WTC11 (cell line): ENCODE data around the gene CCSER1. TPM values are rescaled to one million over a fixed set of nuclear protein-coding genes. Genes with fewer than 3 reads are reported as not detected.
"Not testable (repeated sequence)": the region's sequence is repeated elsewhere in the genome, so short reads cannot be mapped to it uniquely, and the experiment has no call there.

Experiments used
- ATAC-seq: fragments of 200-7000 bp; cut with Tn5 transposase; 2 replicates; pipeline ENCODE4 v1.10.0; 2021; ENCODE audit warnings: mild to moderate bottlenecking, moderate library complexity
- CTCF ChIA-PET: fragments of 300-600 bp; sonication (Branson Sonifier 250); formaldehyde crosslinking; loops from one replicate; lab custom pipeline; 2021; ENCODE audit warnings: antibody characterized with exemption; lab: Charles Lee
- POLR2A ChIA-PET: fragments of 350-600 bp; sonication (Branson Sonifier 250); formaldehyde crosslinking; loops from one replicate; lab custom pipeline; 2021; ENCODE audit warnings: antibody characterized with exemption; lab: Charles Lee
- DNase-seq: peaks from one replicate; pipeline ENCODE4 v3.0.0; 2021; ENCODE audit warnings: low spot score
- H3K27ac Mint-ChIP-seq: 2 replicates; pipeline ENCODE4 v1.8.0; 2021; ENCODE audit warnings: mixed read lengths
- H3K27me3 Mint-ChIP-seq: 2 replicates; pipeline ENCODE4 v1.8.0; 2021; ENCODE audit warnings: low read depth, mild to moderate bottlenecking, moderate library complexity, mixed read lengths
- H3K36me3 Mint-ChIP-seq: 2 replicates; pipeline ENCODE4 v1.8.0; 2021; ENCODE audit warnings: mixed read lengths
- H3K4me1 Mint-ChIP-seq: 2 replicates; pipeline ENCODE4 v1.8.0; 2022; ENCODE audit warnings: mixed read lengths
- H3K4me3 Mint-ChIP-seq: 2 replicates; pipeline ENCODE4 v1.8.0; 2021; ENCODE audit warnings: mild to moderate bottlenecking, moderate library complexity, mixed read lengths
- H3K9me3 Mint-ChIP-seq: 2 replicates; pipeline ENCODE4 v1.8.0; 2021; ENCODE audit warnings: mixed read lengths
- AFF4 ChIP-seq: sonication (generic); formaldehyde crosslinking; IDR thresholded peaks from 2 replicates; pipeline ENCODE4 v1.8.1; 2023; ENCODE audit warnings: mild to moderate bottlenecking, missing genetic modification reagents, borderline replicate concordance
- E2F1 ChIP-seq: sonication (generic); formaldehyde crosslinking; IDR thresholded peaks from 2 replicates; pipeline ENCODE4 v1.8.0; 2022; ENCODE audit warnings: mild to moderate bottlenecking, missing genetic modification reagents
- FOXK1 ChIP-seq: sonication (generic); formaldehyde crosslinking; IDR thresholded peaks from 2 replicates; pipeline ENCODE4 v1.8.0; 2022; ENCODE audit warnings: mild to moderate bottlenecking, moderate library complexity, missing genetic modification reagents
- KAT7 ChIP-seq: sonication (generic); formaldehyde crosslinking; IDR thresholded peaks from 2 replicates; pipeline ENCODE4 v1.8.1; 2023; ENCODE audit warnings: missing genetic modification reagents, mild to moderate bottlenecking, borderline replicate concordance
- MLX ChIP-seq: sonication (generic); formaldehyde crosslinking; IDR thresholded peaks from 2 replicates; pipeline ENCODE4 v1.8.1; 2023; ENCODE audit warnings: mild to moderate bottlenecking, missing genetic modification reagents, moderate library complexity
- PRDM15 ChIP-seq: sonication (generic); formaldehyde crosslinking; IDR thresholded peaks from 2 replicates; pipeline ENCODE4 v1.8.0; 2022; ENCODE audit warnings: missing genetic modification reagents
- PREB ChIP-seq: sonication (generic); formaldehyde crosslinking; IDR thresholded peaks from 2 replicates; pipeline ENCODE4 v1.8.1; 2022; ENCODE audit warnings: mild to moderate bottlenecking, missing genetic modification reagents, moderate library complexity, borderline replicate concordance
- STAT6 ChIP-seq: sonication (generic); formaldehyde crosslinking; conservative IDR thresholded peaks from 2 replicates; pipeline ENCODE4 v1.8.1; 2023; ENCODE audit warnings: mild to moderate bottlenecking, low read depth, missing genetic modification reagents, moderate library complexity
- TP53 ChIP-seq: sonication (generic); formaldehyde crosslinking; IDR thresholded peaks from 2 replicates; pipeline ENCODE4 v1.8.1; 2023; ENCODE audit warnings: mild to moderate bottlenecking, missing genetic modification reagents
- ZNF121 ChIP-seq: sonication (generic); formaldehyde crosslinking; IDR thresholded peaks from 2 replicates; pipeline ENCODE4 v1.8.0; 2023; ENCODE audit warnings: missing genetic modification reagents
- total RNA-seq: library from RNA; stranded (reverse); gene quantifications from 3 replicates; pipeline ENCODE4 v1.2.3, GENCODE V29; 2021

The CCSER1 gene
- total RNA-seq, 1 experiment from 2014 or later = 0.87 TPM

GRCh38 chr4:90375081-90375480, 247.9 kb downstream of the CCSER1 start (continued):
- TF ChIP-seq AFF4 (CRISPR knock-in tag) = no peak
- no peak for TF ChIP-seq FOXK1
- TF ChIP-seq PRDM15 = no peak

- ATAC-seq (no peak), DNase-seq (no peak)
- Mint-ChIP-seq H3K4me1 (no peaks in the 10 kb centered on the region), H3K9me3 (no peaks in the 10 kb centered on the region), H3K27ac (no peak overlapping the region), H3K27me3 (no peaks in the 10 kb centered on the region), H3K4me3 (no peak overlapping the region), H3K36me3 (no peaks in the 10 kb centered on the region)
- POLR2A ChIA-PET = no interaction called here
- CTCF ChIA-PET = no interaction called here
- TF ChIP-seq PREB (no peak), STAT6 (CRISPR knock-in tag) (no peak), TP53 (no peak)
Measured at GRCh38 chr4:90393215-90393614, 266.0 kb downstream of the CCSER1 start.

GRCh38 chr4:90403781-90404180, 276.6 kb downstream of the CCSER1 start:
- Mint-ChIP-seq H3K27ac (no peak overlapping the region), H3K27me3 (peaks cover 12% of the 10 kb centered on the region), H3K36me3 (peaks cover 42% of the 10 kb centered on the region), H3K9me3 (peaks cover 50% of the 10 kb centered on the region), H3K4me3 (no peak overlapping the region), H3K4me1 (no peaks in the 10 kb centered on the region)
- ChIA-PET CTCF (no interaction called here), POLR2A (no interaction called here)
- ATAC-seq (no peak), DNase-seq (no peak)
- no peak for TF ChIP-seq MLX
- no peak for TF ChIP-seq ZNF121 (CRISPR knock-in tag)
- no peak for TF ChIP-seq KAT7 (CRISPR knock-in tag)
- no peak for TF ChIP-seq E2F1 (CRISPR knock-in tag)

- Mint-ChIP-seq H3K36me3 (peaks cover 52% of the 10 kb centered on the region), H3K9me3 (peaks cover 68% of the 10 kb centered on the region), H3K27me3 (peaks cover 31% of the 10 kb centered on the region)
- DNase-seq, POLR2A ChIA-PET, H3K27ac Mint-ChIP-seq, H3K4me1 Mint-ChIP-seq, ATAC-seq, CTCF ChIA-PET, H3K4me3 Mint-ChIP-seq: not testable (repeated sequence)
Measured at GRCh38 chr4:90407897-90408296, 280.7 kb downstream of the CCSER1 start.

GRCh38 chr4:90412786-90413185, 285.6 kb downstream of the CCSER1 start:
- Mint-ChIP-seq H3K36me3 (peaks cover 20% of the 10 kb centered on the region), H3K9me3 (peaks cover 29% of the 10 kb centered on the region), H3K27me3 (peaks cover 26% of the 10 kb centered on the region)
- ATAC-seq, H3K4me3 Mint-ChIP-seq, CTCF ChIA-PET, H3K4me1 Mint-ChIP-seq, DNase-seq, H3K27ac Mint-ChIP-seq, POLR2A ChIA-PET: not testable (repeated sequence)
